HepG2 (cell line): ENCODE data around the gene PLIN4. TPM values are rescaled to one million over a fixed set of nuclear protein-coding genes. Genes with fewer than 3 reads are reported as not detected.

ENCODE experiments used
- CEBPZ ChIP-seq: IDR thresholded peaks from 2 replicates; pipeline ENCODE4 v1.6.1; 2012; ENCODE audit warnings: low read length, improper control_type of control experiment
- DNMT3B ChIP-seq: conservative IDR thresholded peaks from 2 replicates; pipeline ENCODE4 v1.6.1; 2016; ENCODE audit warnings: missing biosample characterization, control low read depth
- FOSL2 ChIP-seq: sonication (generic); formaldehyde crosslinking; IDR thresholded peaks from 2 replicates; pipeline ENCODE4 v1.4.0; 2020; ENCODE audit warnings: missing genetic modification reagents
- GTF2F1 ChIP-seq: fragments of 150-350 bp; IDR thresholded peaks from 2 replicates; pipeline ENCODE4 v1.6.1; 2014; ENCODE audit warnings: low read length
- HDAC1 ChIP-seq: sonication (generic); formaldehyde crosslinking; IDR thresholded peaks from 2 replicates; pipeline ENCODE4 v1.5.1; 2020; ENCODE audit warnings: mild to moderate bottlenecking, missing genetic modification reagents
- HNF4A ChIP-seq: sonication (generic); formaldehyde crosslinking; IDR thresholded peaks from 2 replicates; pipeline ENCODE4 v1.4.0; 2020; ENCODE audit warnings: missing genetic modification reagents
- MAFF ChIP-seq: IDR thresholded peaks from 2 replicates; pipeline ENCODE4 v1.6.1; 2011; ENCODE audit warnings: low read depth, low read length, improper control_type of control experiment
- MLLT10 ChIP-seq: sonication (generic); formaldehyde crosslinking; IDR thresholded peaks from 2 replicates; pipeline ENCODE4 v1.4.0; 2020; ENCODE audit warnings: missing genetic modification reagents
- MTA3 ChIP-seq: sonication (generic); formaldehyde crosslinking; IDR thresholded peaks from 2 replicates; pipeline ENCODE4 v1.4.0; 2020; ENCODE audit warnings: missing genetic modification reagents
- NAIF1 ChIP-seq: sonication (generic); formaldehyde crosslinking; IDR thresholded peaks from 2 replicates; pipeline ENCODE4 v1.5.0; 2020; ENCODE audit warnings: mild to moderate bottlenecking, missing genetic modification reagents, borderline replicate concordance
- REL ChIP-seq: sonication (generic); formaldehyde crosslinking; conservative IDR thresholded peaks from 2 replicates; pipeline ENCODE4 v1.8.0; 2022; ENCODE audit warnings: mild to moderate bottlenecking, missing genetic modification reagents, moderate library complexity
- RXRB ChIP-seq: IDR thresholded peaks from 2 replicates; pipeline ENCODE4 v1.6.1; 2016; ENCODE audit warnings: borderline replicate concordance, missing genetic modification reagents, missing compliant biosample characterization
- SP4 ChIP-seq: sonication (generic); formaldehyde crosslinking; IDR thresholded peaks from 2 replicates; pipeline ENCODE4 v1.8.1; 2023; ENCODE audit warnings: mild to moderate bottlenecking, missing genetic modification reagents
- SRSF9 ChIP-seq: fragments of 200-400 bp; formaldehyde crosslinking; IDR thresholded peaks from 2 replicates; pipeline ENCODE4 v1.6.1; 2018; ENCODE audit warnings: borderline replicate concordance, mild to moderate bottlenecking, low read depth, low read length; ENCODE audit not compliant: insufficient read depth, poor library complexity, severe bottlenecking
- YY1 ChIP-seq: IDR thresholded peaks from 2 replicates; pipeline ENCODE4 v1.6.1; 2011; ENCODE audit warnings: low read length, low read depth, moderate library complexity, mild to moderate bottlenecking; ENCODE audit not compliant: insufficient read depth, insufficient replicate concordance
- ZNF432 ChIP-seq: sonication (generic); formaldehyde crosslinking; IDR thresholded peaks from 2 replicates; pipeline ENCODE4 v1.5.0; 2020; ENCODE audit warnings: missing genetic modification reagents, mild to moderate bottlenecking, borderline replicate concordance
- ZNF546 ChIP-seq: sonication (generic); formaldehyde crosslinking; conservative IDR thresholded peaks from 2 replicates; pipeline ENCODE4 v1.8.1; 2023; ENCODE audit warnings: mild to moderate bottlenecking, missing genetic modification reagents
- ZNF790 ChIP-seq: sonication (generic); formaldehyde crosslinking; IDR thresholded peaks from 2 replicates; pipeline ENCODE4 v1.8.0; 2022; ENCODE audit warnings: missing genetic modification reagents, mild to moderate bottlenecking, borderline replicate concordance
- ZNF878 ChIP-seq: sonication (generic); formaldehyde crosslinking; IDR thresholded peaks from 2 replicates; pipeline ENCODE4 v1.8.1; 2023; ENCODE audit warnings: mild to moderate bottlenecking, missing genetic modification reagents, moderate library complexity
- polyA plus RNA-seq, 8 experiments: library from polyadenylated mRNA; depleted of rRNA in 3 of 8; stranded (reverse) in 7 of 8; unstranded in 1 of 8; fragments of >200 nt; fragmentation: Illumina TruSeq in 4 of 8; extraction: Trizol in 4 of 8; gene quantifications; 2 replicates each; pipeline versions ENCODE4 v1.2.1 to v1.2.3, GENCODE V29; 2011 to 2016; ENCODE audit warnings: low read depth in 4 of 8, missing spikeins in 1 of 8, mixed read lengths in 1 of 8; ENCODE audit not compliant: insufficient read depth in 1 of 8
- total RNA-seq, 5 experiments: library from RNA; depleted of rRNA; stranded (reverse); fragments of >200 nt; fragmentation: Illumina TruSeq; extraction: Trizol; gene quantifications; 2 replicates each; pipeline ENCODE4 v1.2.3, GENCODE V29; 2016; ENCODE audit warnings: low read depth in 1 of 5
- TF ChIP-seq, protein P1 (sequence below): sonication (generic); formaldehyde crosslinking; IDR thresholded peaks from 2 replicates; pipeline ENCODE4 v1.4.0; 2020; ENCODE audit warnings: mild to moderate bottlenecking, missing genetic modification reagents, borderline replicate concordance
- TF ChIP-seq, protein P2 (sequence below): sonication (generic); formaldehyde crosslinking; IDR thresholded peaks from 2 replicates; pipeline ENCODE4 v1.4.0; 2020; ENCODE audit warnings: missing genetic modification reagents

The PLIN4 gene
- total and polyA plus RNA-seq, 2 of the 13 experiments (the other 11 are each of a cell fraction or from before 2014, with no cell fraction given): 1.1 to 1.3 TPM

- TF ChIP-seq MLLT10 (CRISPR knock-in tag): no peak
- peak; percentile 40 for TF ChIP-seq ZNF878 (CRISPR knock-in tag)
- TF ChIP-seq REL (CRISPR knock-in tag): no peak
- TF ChIP-seq, protein P1, sequence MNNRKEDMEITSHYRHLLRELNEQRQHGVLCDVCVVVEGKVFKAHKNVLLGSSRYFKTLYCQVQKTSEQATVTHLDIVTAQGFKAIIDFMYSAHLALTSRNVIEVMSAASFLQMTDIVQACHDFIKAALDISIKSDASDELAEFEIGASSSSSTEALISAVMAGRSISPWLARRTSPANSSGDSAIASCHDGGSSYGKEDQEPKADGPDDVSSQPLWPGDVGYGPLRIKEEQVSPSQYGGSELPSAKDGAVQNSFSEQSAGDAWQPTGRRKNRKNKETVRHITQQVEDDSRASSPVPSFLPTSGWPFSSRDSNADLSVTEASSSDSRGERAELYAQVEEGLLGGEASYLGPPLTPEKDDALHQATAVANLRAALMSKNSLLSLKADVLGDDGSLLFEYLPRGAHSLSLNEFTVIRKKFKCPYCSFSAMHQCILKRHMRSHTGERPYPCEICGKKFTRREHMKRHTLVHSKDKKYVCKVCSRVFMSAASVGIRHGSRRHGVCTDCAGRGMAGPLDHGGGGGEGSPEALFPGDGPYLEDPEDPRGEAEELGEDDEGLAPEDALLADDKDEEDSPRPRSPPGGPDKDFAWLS (CRISPR knock-in tag): no peak
- TF ChIP-seq MTA3 (CRISPR knock-in tag): no peak
- no peak for TF ChIP-seq MAFF
- peak; percentile 81 for TF ChIP-seq RXRB
- peak; percentile 35; the same call in 1 of the 2 replicates for TF ChIP-seq FOSL2 (CRISPR knock-in tag)
- TF ChIP-seq DNMT3B (CRISPR knock-in tag): no peak
- TF ChIP-seq ZNF432 (CRISPR knock-in tag): no peak
- TF ChIP-seq HNF4A: peak; percentile 55; the same call in 1 of the 2 replicates
- no peak for TF ChIP-seq YY1
- no peak for TF ChIP-seq HDAC1 (CRISPR knock-in tag)
- TF ChIP-seq NAIF1 (CRISPR knock-in tag): 0 out of 2 replicates have a peak, but pooled peaks have one; percentile 31
- TF ChIP-seq, protein P2, sequence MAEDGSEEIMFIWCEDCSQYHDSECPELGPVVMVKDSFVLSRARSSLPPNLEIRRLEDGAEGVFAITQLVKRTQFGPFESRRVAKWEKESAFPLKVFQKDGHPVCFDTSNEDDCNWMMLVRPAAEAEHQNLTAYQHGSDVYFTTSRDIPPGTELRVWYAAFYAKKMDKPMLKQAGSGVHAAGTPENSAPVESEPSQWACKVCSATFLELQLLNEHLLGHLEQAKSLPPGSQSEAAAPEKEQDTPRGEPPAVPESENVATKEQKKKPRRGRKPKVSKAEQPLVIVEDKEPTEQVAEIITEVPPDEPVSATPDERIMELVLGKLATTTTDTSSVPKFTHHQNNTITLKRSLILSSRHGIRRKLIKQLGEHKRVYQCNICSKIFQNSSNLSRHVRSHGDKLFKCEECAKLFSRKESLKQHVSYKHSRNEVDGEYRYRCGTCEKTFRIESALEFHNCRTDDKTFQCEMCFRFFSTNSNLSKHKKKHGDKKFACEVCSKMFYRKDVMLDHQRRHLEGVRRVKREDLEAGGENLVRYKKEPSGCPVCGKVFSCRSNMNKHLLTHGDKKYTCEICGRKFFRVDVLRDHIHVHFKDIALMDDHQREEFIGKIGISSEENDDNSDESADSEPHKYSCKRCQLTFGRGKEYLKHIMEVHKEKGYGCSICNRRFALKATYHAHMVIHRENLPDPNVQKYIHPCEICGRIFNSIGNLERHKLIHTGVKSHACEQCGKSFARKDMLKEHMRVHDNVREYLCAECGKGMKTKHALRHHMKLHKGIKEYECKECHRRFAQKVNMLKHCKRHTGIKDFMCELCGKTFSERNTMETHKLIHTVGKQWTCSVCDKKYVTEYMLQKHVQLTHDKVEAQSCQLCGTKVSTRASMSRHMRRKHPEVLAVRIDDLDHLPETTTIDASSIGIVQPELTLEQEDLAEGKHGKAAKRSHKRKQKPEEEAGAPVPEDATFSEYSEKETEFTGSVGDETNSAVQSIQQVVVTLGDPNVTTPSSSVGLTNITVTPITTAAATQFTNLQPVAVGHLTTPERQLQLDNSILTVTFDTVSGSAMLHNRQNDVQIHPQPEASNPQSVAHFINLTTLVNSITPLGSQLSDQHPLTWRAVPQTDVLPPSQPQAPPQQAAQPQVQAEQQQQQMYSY (CRISPR knock-in tag): peak; percentile 84; the same call in 1 of the 2 replicates
- no peak for TF ChIP-seq ZNF790 (CRISPR knock-in tag)
- TF ChIP-seq ZNF546 (CRISPR knock-in tag): no peak
- TF ChIP-seq SP4 (CRISPR knock-in tag): peak; percentile 45; the same call in 1 of the 2 replicates
- TF ChIP-seq CEBPZ: no peak
- no peak for TF ChIP-seq SRSF9
- TF ChIP-seq GTF2F1: 0 out of 2 replicates have a peak, but pooled peaks have one; percentile 18
Observed at GRCh38 chr19:4539693-4540581, 21.7 kb upstream of the PLIN4 start, which contains the start of gene LRG1 (continued).
